ENCODE results near the gene OXLD1. TPM values are rescaled to one million over a fixed set of nuclear protein-coding genes. Genes with fewer than 3 reads are reported as not detected.

OXLD1 gene
- total RNA-seq, 1 donor from 2014 or later, result 18.4 TPM

DNA sequence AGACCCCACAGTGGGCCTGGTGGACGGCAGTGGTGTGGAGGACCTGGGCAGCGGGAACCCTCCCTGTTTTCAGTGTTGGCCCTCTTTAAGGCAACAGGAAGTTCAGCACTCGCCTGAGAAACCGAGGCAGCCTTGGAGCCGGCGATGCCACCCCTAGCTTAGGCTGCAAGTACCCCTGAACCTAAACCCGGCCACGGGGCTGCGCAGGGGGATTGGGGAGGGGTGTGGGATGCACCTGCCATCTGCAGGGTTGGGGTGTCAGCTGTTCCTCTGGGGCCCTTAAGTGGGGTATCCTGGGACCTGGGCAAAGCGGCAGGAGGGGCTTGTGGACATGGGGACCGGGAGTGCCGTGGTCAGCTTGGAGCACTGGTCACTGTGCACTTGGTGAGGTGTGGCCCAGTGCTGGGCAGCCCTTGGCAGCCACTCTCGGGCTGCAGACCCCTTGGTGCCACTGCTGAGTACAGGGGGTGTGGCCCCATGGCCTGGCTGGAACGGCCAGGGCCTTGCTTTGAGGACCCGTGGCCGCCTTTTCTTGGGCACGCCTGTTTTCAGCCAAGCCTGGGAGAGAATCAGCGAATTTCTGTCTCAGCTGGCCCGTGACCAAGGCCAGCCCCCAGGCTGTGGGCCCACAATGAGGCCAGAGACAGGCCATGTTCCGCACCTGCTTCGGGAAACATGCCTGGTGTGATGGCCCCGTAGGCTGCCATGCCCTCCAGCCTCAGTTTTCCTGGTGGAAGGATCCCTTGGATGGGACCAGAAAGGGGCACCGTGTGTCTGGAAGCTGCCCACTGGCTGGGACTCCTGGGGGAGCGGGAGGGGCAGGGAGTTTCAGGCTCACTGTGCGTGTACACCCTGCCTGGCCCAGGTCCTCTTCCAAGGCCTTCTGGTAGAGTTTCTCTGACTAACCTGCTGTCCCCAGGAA is 41.6 kb upstream of the OXLD1 start:
- H3K4me3 ChIP-seq, result no peak overlapping the region
- TF ChIP-seq, protein P1, sequence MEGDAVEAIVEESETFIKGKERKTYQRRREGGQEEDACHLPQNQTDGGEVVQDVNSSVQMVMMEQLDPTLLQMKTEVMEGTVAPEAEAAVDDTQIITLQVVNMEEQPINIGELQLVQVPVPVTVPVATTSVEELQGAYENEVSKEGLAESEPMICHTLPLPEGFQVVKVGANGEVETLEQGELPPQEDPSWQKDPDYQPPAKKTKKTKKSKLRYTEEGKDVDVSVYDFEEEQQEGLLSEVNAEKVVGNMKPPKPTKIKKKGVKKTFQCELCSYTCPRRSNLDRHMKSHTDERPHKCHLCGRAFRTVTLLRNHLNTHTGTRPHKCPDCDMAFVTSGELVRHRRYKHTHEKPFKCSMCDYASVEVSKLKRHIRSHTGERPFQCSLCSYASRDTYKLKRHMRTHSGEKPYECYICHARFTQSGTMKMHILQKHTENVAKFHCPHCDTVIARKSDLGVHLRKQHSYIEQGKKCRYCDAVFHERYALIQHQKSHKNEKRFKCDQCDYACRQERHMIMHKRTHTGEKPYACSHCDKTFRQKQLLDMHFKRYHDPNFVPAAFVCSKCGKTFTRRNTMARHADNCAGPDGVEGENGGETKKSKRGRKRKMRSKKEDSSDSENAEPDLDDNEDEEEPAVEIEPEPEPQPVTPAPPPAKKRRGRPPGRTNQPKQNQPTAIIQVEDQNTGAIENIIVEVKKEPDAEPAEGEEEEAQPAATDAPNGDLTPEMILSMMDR (IDR thresholded peaks at IDR 0.05; ENCODE audit: borderline replicate concordance), result no peak
- intact Hi-C loops (cut with micrococcal nuclease), result no loop called here
- peaks cover 45% of the 10 kb centered on the region for H3K4me1 ChIP-seq
- no peaks in the 10 kb centered on the region for H3K9me3 ChIP-seq (replicated peaks)
- no peak overlapping the region for H3K27ac ChIP-seq (replicated peaks)
- H3K36me3 ChIP-seq, result peaks cover 38% of the 10 kb centered on the region
- no peaks in the 10 kb centered on the region for H3K27me3 ChIP-seq (ENCODE audit: low read depth)
- no peak for DNase-seq

DNA sequence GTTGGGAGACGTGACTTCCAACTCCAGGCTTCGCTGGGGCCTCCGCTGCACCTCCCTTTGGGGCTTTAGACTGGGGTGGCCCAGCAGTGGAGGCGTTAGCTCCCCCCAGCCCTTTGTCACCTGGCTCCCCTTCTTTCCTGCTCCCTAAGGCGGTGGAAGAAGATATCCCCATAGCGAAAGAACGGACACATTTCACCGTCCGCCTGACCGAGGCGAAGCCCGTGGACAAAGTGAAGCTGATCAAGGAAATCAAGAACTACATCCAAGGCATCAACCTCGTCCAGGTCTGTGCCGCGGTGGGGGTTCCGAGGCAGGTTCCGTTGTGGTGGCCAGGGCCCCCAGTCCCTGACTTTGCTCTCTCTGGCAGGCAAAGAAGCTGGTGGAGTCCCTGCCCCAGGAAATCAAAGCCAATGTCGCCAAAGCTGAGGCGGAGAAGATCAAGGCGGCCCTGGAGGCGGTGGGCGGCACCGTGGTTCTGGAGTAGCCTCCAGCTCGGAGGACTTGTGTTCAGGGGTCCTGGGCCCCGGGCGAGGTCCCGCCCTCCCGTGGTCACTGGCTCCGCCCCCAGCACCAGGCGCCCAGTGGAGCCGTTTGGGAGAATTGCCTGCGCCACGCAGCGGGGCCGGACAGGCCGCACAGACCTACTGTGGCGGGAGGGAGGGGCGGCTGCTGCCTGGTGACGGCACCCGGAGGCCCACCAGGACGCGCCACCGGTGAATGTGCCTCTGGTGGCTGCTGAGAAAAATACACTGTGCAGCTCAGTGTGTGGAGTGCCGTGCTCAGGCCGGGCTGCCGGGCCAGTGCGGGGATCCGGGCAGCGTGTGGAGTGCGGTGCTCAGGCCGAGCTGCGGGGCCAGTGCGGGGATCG is 40.6 kb upstream of the OXLD1 start:
- H3K27me3 ChIP-seq (ENCODE audit: low read depth), result no peaks in the 10 kb centered on the region
- H3K4me3 ChIP-seq, result no peak overlapping the region
- no peak overlapping the region for H3K27ac ChIP-seq (replicated peaks)
- DNase-seq, result no peak
- H3K36me3 ChIP-seq, result peaks cover 38% of the 10 kb centered on the region
- H3K9me3 ChIP-seq (replicated peaks), result no peaks in the 10 kb centered on the region
- intact Hi-C loops (cut with micrococcal nuclease), result no loop called here
- TF ChIP-seq, protein P1 (IDR thresholded peaks at IDR 0.05; ENCODE audit: borderline replicate concordance), result no peak
- H3K4me1 ChIP-seq, result peaks cover 47% of the 10 kb centered on the region

DNA sequence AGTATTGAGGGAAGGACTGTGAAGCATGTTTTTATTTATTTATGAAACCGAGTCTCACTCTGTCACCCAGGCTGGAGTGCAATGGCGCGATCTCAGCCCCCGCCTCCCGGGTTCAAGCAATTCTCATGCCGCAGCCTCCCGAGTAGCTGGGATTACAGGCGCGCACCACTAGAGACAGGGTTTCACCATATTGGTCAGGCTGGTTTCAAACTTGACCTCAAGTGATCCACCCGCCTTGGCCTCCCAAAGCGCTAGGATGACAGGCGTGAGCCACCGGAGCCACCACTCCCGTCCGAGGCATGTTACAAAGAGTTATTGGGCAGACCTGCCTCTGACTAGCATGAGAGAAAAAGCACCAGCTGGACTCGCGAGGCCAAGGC is 39.8 kb upstream of the OXLD1 start:
- Histone ChIP-seq H3K4me1 (peaks cover 47% of the 10 kb centered on the region), H3K27ac (replicated peaks) (no peak overlapping the region), H3K27me3 (ENCODE audit: low read depth) (no peaks in the 10 kb centered on the region), H3K36me3 (peaks cover 44% of the 10 kb centered on the region), H3K4me3 (no peak overlapping the region), H3K9me3 (replicated peaks) (no peaks in the 10 kb centered on the region)
- no peak for DNase-seq
- TF ChIP-seq, protein P1 (IDR thresholded peaks at IDR 0.05; ENCODE audit: borderline replicate concordance), result no peak
- intact Hi-C loops (cut with micrococcal nuclease), result no loop called here

DNA sequence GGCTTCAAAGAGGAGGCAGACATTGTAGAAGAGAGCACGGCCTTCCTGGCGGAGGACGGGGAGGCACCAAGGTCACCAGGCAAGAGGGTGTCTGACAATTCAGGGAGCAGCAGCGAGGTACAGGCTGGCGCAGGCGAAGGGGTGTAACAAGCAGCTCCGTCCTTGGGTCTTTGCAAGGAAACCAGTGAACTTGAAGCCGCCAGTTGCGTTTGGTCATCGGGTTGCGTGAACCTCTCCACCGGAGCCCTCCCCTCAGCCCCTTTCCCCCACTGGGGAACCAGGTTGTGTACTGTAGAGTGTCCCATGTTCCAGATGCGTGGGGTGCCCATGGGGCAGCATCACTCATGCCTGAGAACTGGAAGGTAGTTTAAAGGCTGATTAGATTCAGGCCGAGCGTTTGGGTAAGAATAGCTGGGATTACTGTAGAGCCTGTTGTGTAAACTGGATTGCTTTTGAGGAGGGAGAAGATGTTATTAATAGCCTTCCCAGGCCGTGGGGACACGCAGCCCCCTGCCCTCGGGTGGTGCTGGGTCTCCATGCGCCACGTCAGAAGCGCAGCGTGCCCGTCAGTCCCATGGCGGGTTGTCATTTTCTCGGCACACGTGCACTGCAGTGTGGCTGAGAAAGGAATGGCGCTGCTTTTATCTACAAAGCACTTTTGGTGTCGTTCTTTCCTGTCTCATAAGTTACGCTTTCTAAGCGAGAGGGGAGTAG is 39.3 kb upstream of the OXLD1 start:
- peaks cover 50% of the 10 kb centered on the region for H3K36me3 ChIP-seq
- no peak for DNase-seq
- H3K4me1 ChIP-seq, result peaks cover 47% of the 10 kb centered on the region
- H3K9me3 ChIP-seq (replicated peaks), result no peaks in the 10 kb centered on the region
- intact Hi-C loops (cut with micrococcal nuclease), result no loop called here
- no peak overlapping the region for H3K4me3 ChIP-seq
- TF ChIP-seq, protein P1 (IDR thresholded peaks at IDR 0.05; ENCODE audit: borderline replicate concordance), result no peak
- no peak overlapping the region for H3K27ac ChIP-seq (replicated peaks)
- H3K27me3 ChIP-seq (ENCODE audit: low read depth), result no peaks in the 10 kb centered on the region

Data from left ventricle myocardium inferior (tissue), 1 donor.